Gastroesophageal sphincter (tissue), 3 donors: ENCODE data around the gene FMOD.

Source experiments
- CTCF ChIP-seq, 4 experiments: fragments of 200-600 bp in 2 of 4; fragments of 450-650 bp in 2 of 4; sonication (generic) in 1 of 4; IDR thresholded peaks; one replicate each; pipeline ENCODE4 v1.5.1; 2017 to 2019; ENCODE audit warnings: antibody characterized with exemption in 4 of 4, mild to moderate bottlenecking in 2 of 4, moderate library complexity in 2 of 4
- POLR2A ChIP-seq, 2 donors: fragments of 450-650 bp; IDR thresholded peaks; one replicate each; pipeline ENCODE4 v1.6.1; 2017; ENCODE audit warnings: antibody characterized with exemption in 2 of 2, mild to moderate bottlenecking in 2 of 2, moderate library complexity in 1 of 2
- POLR2AphosphoS5 ChIP-seq: sonication (generic); formaldehyde crosslinking; IDR thresholded peaks from one replicate; pipeline ENCODE4 v1.6.1; 2017; ENCODE audit warnings: antibody characterized with exemption

- no peak for TF ChIP-seq POLR2AphosphoS5
- no peak for TF ChIP-seq CTCF (IDR thresholded peaks at IDR 0.05)
- TF ChIP-seq POLR2A (IDR thresholded peaks at IDR 0.05), result no peak
Observed at GRCh38 chr1:203378556-203379245, 27.8 kb upstream of the FMOD start.
